Muscle of leg (tissue), 11 donors: Measurements from ENCODE around the gene SLC49A3. TPM values are rescaled to one million over a fixed set of nuclear protein-coding genes. Genes with fewer than 3 reads are reported as not detected.

ENCODE experiments used
- DNase-seq: peaks from one replicate; pipeline ENCODE4 v3.0.0; 2013
- H3K27ac ChIP-seq: one replicate; pipeline ENCODE4 v1.5.1; 2013; ENCODE audit warnings: mild to moderate bottlenecking, low read length, control low read depth
- H3K27me3 ChIP-seq: one replicate; pipeline ENCODE4 v1.6.1; 2013; ENCODE audit warnings: low read length; ENCODE audit not compliant: control insufficient read depth, insufficient read depth
- H3K36me3 ChIP-seq: one replicate; pipeline ENCODE4 v1.6.1; 2013; ENCODE audit warnings: low read length; ENCODE audit not compliant: control insufficient read depth, insufficient read depth
- H3K4me1 ChIP-seq: one replicate; pipeline ENCODE4 v1.6.1; 2013; ENCODE audit warnings: low read length; ENCODE audit not compliant: control insufficient read depth, insufficient read depth
- H3K4me3 ChIP-seq: one replicate; pipeline ENCODE4 v1.5.1; 2013; ENCODE audit warnings: low read length, control low read depth
- H3K9me3 ChIP-seq: replicated peaks from 2 replicates; pipeline ENCODE4 v1.6.1; 2013; ENCODE audit warnings: low read depth, low read length; ENCODE audit not compliant: control insufficient read depth
- WGBS: methylation state at CpG from one replicate; pipeline ENCODE4 v1.1.5; 2013; ENCODE audit warnings: missing lambda C conversion rate; ENCODE audit not compliant: insufficient coverage; 5-methylcytosine and 5-hydroxymethylcytosine counted together
- polyA plus RNA-seq, 8 donors: library from polyadenylated mRNA; unstranded; fragments of 120-200 nt; gene quantifications; one replicate each; pipeline versions ENCODE4 v1.2.1 to v1.2.3, GENCODE V29; 2013; ENCODE audit warnings: inconsistent platforms in 1 of 8, low replicate concordance in 1 of 8; ENCODE audit not compliant: insufficient read length in 8 of 8, insufficient read depth in 1 of 8
- total RNA-seq: library from RNA; stranded (reverse); fragments of 120-200 nt; gene quantifications from one replicate; pipeline ENCODE4 v1.2.4, GENCODE V29; 2013

Gene SLC49A3
- total and polyA plus RNA-seq, 9 donors, result 2.9 to 26.4 (median 17.7) TPM

DNA sequence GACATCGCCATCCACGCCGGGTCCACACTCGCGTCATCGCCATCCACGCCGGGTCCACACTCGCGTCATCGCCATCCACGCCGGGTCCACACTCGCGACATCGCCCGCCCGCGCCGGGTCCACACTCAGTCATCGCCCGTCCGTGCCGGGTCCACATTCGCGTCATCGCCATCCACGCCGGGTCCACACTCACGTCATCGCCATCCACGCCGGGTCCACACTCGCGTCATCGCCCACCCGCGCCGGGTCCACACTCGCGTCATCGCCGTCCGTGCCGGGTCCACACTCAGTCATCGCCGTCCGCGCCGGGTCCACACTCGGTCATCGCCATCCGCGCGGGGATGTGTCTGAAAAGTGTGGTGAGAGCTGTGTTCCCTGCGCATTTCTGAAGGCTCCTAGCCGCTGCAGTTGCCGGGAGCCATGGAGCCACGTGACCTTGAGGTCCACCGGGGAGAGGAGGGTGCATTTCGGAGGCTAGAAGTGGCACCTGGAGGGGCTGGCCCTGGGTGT lies 34.0 kb upstream of the SLC49A3 start:
- DNase-seq, result no peak
- H3K27ac ChIP-seq, result peak overlapping the region; percentile 83
- H3K9me3 ChIP-seq, result no peaks in the 10 kb centered on the region
- no peaks in the 10 kb centered on the region for H3K27me3 ChIP-seq
- peaks cover 17% of the 10 kb centered on the region for H3K36me3 ChIP-seq
- no peak overlapping the region for H3K4me3 ChIP-seq
- WGBS, result 97% methylated on average over 61 of the region's 61 CpGs
- H3K4me1 ChIP-seq, result peaks cover 73% of the 10 kb centered on the region

DNA sequence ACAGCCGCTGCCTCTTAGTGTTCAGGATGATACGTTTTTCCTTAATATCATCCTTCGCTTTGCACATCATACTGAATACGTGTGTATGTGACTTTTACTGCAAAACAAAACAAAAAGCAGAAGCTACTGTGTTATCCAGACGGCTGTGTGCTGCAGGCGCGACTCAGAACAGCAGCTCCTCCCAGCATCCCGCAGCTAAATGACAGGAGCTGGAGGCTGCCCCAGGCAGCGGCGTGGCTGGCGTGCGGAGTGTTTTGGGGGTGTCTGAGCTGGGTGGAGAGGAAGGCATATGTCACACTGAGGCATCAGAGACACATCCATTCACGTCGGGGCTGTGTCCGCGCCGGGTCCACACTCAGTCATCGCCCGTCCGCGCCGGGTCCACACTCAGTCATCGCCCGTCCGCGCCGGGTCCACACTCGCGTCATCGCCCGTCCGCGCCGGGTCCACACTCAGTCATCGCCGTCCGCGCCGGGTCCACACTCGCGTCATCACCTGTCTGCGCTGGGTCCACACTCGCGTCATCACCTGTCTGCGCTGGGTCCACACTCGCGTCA lies 33.3 kb upstream of the SLC49A3 start:
- no peak overlapping the region for H3K27ac ChIP-seq
- no peak overlapping the region for H3K4me3 ChIP-seq
- H3K4me1 ChIP-seq, result peaks cover 79% of the 10 kb centered on the region
- 92% methylated on average over 33 of the region's 47 CpGs for WGBS
- peaks cover 17% of the 10 kb centered on the region for H3K36me3 ChIP-seq
- H3K9me3 ChIP-seq, result no peaks in the 10 kb centered on the region
- no peak for DNase-seq
- H3K27me3 ChIP-seq, result no peaks in the 10 kb centered on the region

DNA sequence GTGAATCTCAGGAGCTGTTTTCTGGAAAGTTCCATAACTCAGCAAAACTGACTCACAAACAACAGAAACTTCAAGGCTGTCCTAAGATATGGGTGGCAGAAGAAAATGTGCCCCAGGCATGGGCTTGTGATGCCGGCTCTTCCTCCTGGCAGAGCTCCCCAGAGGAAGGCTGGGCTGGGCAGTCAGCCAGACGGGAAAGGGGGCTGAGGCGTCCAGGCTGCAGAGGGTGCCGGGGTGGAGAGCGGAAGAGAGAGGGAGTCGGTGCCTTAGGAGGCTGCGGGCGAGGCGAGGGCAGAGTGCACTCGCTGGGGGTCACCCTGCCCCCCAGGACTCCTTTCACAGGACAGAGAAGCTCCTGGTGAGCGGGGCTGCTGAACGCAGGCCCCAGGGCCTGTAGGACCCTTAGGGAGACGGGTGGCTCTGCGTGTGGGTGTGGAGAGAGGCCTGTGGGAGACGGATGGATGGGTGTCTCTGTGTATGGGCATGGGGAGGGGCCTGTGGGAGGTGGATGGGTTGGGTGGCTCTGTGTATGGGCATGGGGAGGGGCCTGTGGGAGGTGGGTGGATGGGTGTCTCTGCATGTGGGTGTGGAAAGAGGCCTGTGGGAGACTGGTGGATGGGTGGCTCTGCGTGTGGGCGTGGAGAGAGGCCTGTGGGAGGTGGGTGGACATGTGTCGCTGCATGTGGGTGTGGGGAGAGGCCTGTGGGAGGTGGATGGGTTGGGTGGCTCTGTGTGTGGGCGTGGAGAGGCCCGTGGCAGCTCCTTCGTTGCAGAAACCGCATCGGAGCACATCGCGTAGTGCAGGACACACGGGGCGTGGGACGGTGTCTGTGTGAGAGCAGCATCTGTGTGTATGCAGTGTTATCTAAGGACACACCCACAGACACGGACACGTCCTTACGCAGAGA lies 32.6 kb upstream of the SLC49A3 start:
- no peak overlapping the region for H3K27ac ChIP-seq
- H3K36me3 ChIP-seq, result peaks cover 17% of the 10 kb centered on the region
- H3K27me3 ChIP-seq, result no peaks in the 10 kb centered on the region
- 87% methylated on average over 29 of the region's 31 CpGs for WGBS
- H3K4me3 ChIP-seq, result no peak overlapping the region
- no peaks in the 10 kb centered on the region for H3K9me3 ChIP-seq
- DNase-seq, result no peak
- peaks cover 74% of the 10 kb centered on the region for H3K4me1 ChIP-seq

DNA sequence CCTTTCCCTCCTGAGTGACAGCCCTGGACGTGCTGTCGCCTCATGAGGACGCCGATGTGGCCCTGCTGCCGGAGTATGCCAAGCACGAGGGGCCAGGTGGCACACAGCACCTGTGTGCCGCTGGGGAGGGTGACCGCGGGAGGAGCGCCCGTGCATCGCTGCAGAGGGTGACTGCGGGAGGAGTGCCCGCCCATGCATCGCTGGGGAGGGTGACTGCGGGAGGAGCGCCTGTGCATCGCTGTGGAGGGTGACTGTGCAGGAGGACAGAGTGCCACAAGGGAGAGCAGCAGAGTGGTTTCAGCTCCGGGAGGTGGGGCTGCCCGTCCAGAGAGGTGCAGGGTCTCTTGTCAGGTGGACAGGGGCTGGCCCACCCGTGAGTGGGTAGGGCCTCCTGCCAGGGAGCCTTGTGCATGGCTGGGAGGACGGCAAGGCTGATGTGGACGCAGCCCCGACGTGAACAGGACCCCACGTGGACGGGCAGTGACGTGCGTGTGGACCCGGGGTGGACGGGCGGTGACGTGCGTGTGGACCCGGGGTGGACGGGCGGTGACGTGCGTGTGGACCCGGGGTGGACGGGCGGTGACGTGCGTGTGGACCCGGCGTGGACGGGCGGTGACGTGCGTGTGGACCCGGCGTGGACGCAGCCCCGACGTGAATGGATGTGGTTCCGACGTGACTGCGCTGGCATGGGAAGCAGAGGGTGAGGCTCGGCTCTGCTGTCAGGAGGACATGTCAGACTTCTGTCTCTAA lies 31.3 kb upstream of the SLC49A3 start:
- H3K27me3 ChIP-seq, result no peaks in the 10 kb centered on the region
- peaks cover 17% of the 10 kb centered on the region for H3K36me3 ChIP-seq
- no peaks in the 10 kb centered on the region for H3K9me3 ChIP-seq
- H3K4me1 ChIP-seq, result peaks cover 65% of the 10 kb centered on the region
- H3K4me3 ChIP-seq, result no peak overlapping the region
- 92% methylated on average over 59 of the region's 59 CpGs for WGBS
- DNase-seq, result no peak
- H3K27ac ChIP-seq, result no peak overlapping the region

GRCh38 chr4:718460-718859 lies 29.5 kb upstream of the SLC49A3 start:
- H3K9me3 ChIP-seq, result no peaks in the 10 kb centered on the region
- H3K27me3 ChIP-seq, result no peaks in the 10 kb centered on the region
- peaks cover 19% of the 10 kb centered on the region for H3K36me3 ChIP-seq
- no peak for DNase-seq
- 71% methylated on average over 7 of the region's 8 CpGs for WGBS
- H3K4me3 ChIP-seq, result no peak overlapping the region
- no peak overlapping the region for H3K27ac ChIP-seq
- H3K4me1 ChIP-seq, result peaks cover 47% of the 10 kb centered on the region

GRCh38 chr4:717601-718320 lies 28.8 kb upstream of the SLC49A3 start:
- peaks cover 40% of the 10 kb centered on the region for H3K4me1 ChIP-seq
- H3K4me3 ChIP-seq, result no peak overlapping the region
- no peak overlapping the region for H3K27ac ChIP-seq
- WGBS, result 83% methylated on average over 25 of the region's 34 CpGs
- H3K27me3 ChIP-seq, result no peaks in the 10 kb centered on the region
- DNase-seq, result no peak
- no peaks in the 10 kb centered on the region for H3K9me3 ChIP-seq
- H3K36me3 ChIP-seq, result peaks cover 17% of the 10 kb centered on the region

DNA sequence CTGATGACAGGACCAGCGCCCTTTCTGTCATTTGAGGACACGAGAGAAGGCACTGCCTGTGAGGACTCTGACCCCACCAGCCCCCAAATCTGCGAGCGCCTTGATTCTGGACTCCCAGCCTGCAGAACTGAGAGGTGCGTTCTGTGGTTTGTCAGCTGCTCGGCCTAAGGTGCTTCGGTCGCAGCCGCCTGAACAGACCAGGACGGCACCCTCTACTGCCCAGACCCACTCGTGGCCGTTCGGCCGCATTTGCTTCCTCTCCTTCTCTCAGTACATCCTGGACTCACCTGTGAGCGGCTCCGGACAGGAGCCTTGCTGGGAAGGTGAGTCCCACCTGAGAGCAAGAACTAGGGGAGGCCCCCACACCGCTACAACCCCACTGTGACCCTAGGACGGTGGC lies 25.1 kb upstream of the SLC49A3 start:
- Histone ChIP-seq H3K9me3 (no peaks in the 10 kb centered on the region), H3K27ac (no peak overlapping the region), H3K4me1 (peaks cover 21% of the 10 kb centered on the region), H3K4me3 (no peak overlapping the region), H3K27me3 (no peaks in the 10 kb centered on the region), H3K36me3 (peaks cover 20% of the 10 kb centered on the region)
- WGBS, result 93% methylated on average over 18 of the region's 18 CpGs
- DNase-seq, result no peak

DNA sequence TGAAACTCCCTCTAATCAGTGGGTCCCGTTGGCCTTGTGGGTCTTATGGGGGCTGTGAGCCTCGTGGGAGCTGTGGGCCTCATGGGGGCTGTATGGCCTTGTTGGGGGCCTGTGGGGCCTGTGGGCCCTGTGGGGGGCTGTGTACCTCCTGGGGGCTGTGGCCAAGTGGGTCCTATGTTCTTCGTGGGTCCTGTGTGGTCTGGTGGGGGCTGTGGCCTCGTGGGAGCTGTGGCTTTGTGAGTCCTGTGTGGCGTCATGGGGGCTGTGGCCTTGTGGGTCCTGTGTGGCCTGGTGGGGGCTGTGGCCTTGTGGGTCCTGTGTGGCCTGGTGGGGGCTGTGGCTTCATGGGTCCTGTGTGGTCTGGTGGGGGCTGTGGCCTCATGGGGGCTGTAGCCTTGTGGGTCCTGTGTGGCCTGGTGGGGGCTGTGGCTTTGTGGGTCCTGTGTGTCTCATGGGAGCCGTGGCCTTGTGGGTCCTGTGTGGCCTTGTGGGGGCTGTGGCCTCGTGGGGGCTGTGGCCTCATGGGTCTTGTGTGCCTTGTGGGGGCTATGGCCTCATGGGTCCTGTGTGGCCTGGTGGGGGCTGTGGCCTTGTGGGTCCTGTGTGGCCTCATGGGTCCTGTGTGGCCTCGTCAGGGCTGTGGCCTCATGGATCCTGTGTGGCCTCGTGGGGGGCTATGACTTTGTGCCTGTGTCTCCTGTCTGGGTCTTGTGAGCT lies 24.1 kb upstream of the SLC49A3 start:
- DNase-seq, result no peak
- no peaks in the 10 kb centered on the region for H3K9me3 ChIP-seq
- WGBS, result 81% methylated on average over 5 of the region's 9 CpGs
- H3K4me1 ChIP-seq, result peaks cover 21% of the 10 kb centered on the region
- H3K36me3 ChIP-seq, result peaks cover 25% of the 10 kb centered on the region
- no peaks in the 10 kb centered on the region for H3K27me3 ChIP-seq
- H3K4me3 ChIP-seq, result no peak overlapping the region
- H3K27ac ChIP-seq, result no peak overlapping the region

GRCh38 chr4:712093-712492 lies 23.1 kb upstream of the SLC49A3 start:
- no peak for DNase-seq
- H3K9me3 ChIP-seq, result no peaks in the 10 kb centered on the region
- peaks cover 22% of the 10 kb centered on the region for H3K4me1 ChIP-seq
- no peak overlapping the region for H3K27ac ChIP-seq
- peaks cover 25% of the 10 kb centered on the region for H3K36me3 ChIP-seq
- no peaks in the 10 kb centered on the region for H3K27me3 ChIP-seq
- H3K4me3 ChIP-seq, result no peak overlapping the region
- WGBS, result no CpG with 5 or more reads among the region's 3 CpGs
